GM10847 (cell line): ENCODE measurements around the gene RASA3.

Experiments used
- POLR2A ChIP-seq: IDR thresholded peaks from 2 replicates; pipeline ENCODE4 v1.6.1; 2011; ENCODE audit not compliant: insufficient read length; ENCODE audit errors: extremely low read depth

Gene RASA3

DNA sequence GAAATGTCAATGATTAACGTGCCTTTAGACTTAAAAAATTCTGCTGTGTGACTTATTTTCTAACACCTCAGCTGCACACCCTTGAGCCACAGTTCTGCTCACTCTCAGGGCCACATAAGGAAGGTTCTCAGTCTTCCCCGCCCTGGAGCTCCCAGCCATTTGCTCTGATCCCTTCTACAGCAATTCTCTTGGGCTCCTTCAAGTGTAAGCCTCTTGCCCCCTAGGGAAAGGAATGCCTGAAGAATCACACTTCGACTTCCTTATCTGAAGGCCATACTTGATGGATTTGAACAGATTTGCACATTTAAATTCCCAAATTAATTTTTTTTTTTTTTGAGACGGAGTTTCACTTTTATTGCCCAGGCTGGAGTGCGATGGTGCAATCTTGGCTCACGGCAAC is 44.2 kb downstream of the RASA3 start:
- TF ChIP-seq POLR2A: no peak

DNA sequence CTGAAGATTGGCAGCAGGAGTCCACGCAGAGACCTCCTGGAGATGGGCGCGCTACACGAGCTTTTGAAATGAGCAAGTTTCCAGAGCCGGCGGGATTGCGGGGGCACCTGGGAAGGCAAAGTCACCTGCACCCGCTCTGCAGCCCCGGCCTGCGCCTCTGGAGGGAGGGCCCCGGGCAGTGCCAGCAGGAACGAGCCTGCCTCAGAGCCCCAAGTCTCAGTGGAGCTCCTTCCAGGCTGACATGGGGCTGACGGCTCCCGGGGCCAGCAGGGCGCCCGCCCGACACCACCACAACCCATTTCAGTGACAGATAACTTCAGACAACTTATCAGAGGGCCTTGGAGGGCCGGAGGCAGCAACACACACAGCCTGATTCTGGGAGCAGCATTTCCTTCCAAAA is 45.0 kb downstream of the RASA3 start:
- TF ChIP-seq POLR2A: no peak

DNA sequence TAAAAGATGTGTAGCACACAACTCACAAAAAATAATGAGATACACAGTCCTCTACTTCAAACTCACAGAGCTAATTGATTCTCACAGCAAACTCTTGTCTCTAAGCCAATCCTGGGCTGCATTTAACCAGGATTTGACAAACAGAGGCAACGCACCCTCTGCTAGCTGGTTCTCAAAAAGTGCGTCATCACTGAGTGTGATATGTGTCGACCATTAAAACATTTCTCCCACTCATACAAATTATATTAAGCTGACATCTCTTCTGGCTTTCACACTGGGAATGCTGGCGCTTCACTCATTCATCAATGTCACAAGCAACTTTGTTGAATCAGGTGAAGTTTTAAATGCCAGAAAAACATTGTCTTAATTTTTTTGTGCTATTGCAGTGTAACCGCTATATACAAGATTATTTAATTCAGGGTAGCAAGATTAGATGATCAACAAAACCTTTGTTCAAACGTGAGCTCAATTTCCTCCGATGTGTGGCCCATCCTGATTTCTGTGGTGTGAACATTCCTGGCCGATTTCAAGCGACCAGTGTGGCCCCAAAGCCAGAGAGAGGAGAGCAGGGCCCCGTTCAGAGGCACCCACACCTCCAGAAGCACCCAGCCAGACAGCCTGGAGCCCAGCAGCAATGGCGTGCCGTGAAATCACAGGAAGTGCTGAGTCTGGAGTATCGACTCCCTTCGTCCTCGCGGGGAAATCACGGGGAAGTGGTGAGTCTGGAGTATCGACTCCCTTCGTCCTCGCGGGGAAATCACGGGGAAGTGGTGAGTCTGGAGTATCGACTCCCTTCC is 49.4 kb downstream of the RASA3 start:
- no peak for TF ChIP-seq POLR2A

DNA sequence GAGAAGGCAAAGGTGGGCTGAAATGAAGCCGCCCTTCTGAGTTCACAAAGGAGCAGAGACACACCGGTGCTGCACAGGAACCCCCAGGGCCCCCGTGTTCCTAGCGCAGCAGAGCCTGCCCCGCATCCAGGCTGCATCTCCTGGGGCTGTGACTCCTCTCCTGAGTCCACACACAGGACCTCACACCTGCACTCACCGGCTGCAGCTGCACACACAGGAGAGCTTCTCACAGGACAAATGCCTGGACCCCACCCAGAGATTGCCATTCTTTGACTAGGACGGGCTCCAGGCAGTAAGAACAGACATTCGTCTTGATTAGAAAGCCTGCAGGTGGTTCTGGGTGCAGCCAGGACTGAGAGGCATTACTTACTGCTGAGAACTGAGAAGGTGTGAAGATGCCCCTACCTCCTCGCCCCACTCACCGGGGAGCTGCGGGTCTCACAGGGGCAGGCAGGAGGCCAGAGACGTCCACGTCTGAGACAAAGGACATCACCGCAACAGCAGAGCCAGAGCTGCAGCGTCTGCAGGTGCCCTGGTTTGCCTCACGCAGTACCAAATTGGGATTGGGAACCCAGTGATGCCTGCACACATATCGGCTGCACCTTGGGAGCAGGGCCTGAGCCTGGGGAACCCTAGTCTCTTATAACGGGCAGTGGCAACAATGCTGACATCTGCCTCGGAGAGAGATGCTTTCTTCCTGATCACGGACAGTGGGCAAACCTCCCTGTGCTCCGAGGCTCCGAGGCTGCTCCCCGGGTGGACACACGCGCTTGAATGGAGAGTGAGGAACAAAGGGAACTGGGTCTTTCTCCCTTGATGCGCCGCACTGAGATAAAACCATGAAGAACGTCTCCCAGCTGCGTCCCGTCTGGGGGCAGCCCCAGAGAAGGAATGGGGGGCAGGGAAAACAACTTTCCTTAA is 50.4 kb downstream of the RASA3 start:
- TF ChIP-seq POLR2A: no peak

DNA sequence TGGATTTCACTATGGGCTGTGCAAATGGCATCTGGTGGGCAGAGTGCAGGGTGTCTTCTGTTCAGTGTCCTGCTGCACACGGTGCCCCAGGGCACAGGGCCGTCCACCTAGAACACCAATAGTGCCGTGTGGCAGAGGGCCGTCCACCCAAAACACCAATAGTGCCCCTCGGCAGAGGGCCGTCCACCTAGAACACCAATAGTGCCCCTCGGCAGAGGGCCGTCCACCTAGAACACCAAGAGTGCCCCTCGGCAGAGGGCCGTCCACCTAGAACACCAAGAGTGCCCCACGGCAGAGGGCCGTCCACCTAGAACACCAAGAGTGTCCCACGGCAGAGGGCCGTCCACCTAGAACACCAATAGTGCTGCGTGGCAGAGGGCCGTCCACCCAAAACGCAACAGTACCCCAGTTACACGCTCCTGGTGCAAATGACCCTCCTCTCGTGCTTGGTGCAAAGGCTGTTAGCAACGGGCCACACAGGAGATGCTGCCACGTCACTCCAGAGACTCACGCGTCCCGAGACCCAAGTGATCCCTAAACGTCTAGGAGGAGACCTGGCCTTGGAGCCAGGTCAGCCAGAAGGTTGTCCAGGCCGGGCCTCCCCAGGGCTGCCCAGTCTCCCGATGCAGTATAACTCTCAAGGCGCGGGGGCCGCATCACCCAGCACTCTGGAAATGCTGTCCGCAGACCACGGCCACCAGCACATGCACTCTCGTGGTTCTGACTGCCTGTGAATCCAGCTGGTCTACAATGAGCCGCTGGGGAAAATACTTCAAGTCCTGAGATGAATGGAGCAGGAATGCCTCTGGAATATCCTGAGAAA is 51.5 kb downstream of the RASA3 start:
- no peak for TF ChIP-seq POLR2A

DNA sequence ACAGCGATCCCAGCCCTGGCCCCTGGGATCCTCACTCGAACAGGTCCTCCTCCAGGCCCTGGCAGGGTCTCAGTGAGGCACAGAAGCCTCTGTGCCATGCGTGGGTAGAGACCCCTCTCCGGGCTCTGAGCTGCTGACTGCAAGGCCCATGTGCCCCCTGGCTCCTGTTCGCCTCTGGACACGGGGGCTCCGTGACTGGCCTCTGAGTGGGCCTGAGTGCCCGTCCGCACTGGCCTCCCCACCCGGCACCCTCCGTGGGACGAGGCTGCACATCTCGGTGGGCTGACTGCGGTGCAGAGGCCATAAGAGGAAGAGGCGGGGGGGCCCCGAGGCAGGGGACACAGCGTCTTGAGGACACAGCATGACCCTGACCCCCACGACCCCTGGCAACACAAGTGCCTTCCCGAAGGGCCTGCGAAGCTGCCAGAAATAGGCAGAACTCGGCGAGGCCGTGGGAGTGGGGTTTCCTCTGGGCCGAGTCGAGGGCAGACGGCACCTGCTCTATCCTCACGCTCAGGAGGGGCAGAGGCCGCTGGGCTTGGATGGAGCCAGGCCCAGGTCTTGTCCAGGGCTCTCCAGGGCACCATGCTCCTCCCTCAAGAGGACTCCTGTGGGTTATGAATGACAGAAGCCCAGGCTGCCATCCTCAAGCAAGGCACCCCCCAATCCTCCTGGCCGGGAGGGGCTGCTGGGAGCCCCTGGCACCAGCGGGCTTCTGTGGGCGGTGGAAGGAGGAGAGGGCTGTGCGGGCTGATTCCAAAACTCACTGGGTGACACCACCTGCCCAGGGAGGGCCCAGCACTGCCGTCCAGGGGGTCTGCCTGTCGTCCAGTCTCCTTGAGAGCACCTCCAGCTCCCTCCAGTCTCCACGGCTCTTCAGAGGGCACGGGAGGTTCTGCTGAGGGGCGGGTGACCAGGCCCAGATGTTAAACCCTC is 52.6 kb downstream of the RASA3 start:
- no peak for TF ChIP-seq POLR2A

DNA sequence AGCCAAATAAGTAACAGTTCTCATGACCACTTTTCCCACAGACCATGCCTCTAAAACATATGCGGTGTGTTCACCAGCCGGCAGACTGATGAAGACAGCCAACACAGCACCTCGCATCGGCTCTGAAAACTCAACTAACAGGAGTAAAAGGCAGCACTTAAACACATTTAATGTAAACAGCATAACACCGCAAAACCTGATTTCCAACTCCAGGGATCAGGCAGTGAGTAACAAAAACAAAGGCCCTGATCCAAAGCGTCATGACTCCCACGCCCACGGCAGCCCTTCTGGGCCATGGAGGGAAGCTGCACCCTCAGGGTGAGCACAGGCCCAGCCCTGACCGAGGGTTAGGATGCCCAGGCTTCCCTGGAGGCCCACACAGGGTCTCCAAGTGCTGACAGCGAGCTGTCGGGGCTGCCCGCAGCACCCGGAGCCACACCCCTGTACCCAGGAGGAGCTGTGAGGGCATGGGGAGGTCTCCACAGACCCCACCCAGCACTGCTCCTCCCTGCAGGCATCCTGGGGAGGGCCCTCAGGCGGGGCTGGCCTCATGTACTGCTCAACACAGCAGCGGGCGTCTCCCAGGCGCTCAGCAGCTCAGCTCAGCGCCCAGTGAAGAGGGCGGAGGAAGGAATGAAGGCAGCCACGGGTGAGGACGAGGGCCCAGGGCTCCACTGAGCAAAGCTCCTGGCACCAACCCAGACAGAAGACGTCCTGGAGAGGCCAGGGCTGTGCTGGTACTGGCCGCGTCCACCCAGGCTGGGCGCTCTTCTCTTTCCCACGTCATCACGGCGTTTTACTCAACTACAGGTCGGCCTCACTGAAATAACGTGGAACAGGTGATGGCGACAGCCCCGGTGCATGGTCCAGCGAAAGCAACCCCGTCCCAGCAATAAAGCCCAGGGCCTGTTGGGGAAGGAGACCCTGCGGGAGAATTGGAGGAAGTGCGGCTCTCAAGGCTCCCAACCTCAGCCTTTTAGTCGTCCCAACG is 53.7 kb downstream of the RASA3 start:
- TF ChIP-seq POLR2A: no peak

DNA sequence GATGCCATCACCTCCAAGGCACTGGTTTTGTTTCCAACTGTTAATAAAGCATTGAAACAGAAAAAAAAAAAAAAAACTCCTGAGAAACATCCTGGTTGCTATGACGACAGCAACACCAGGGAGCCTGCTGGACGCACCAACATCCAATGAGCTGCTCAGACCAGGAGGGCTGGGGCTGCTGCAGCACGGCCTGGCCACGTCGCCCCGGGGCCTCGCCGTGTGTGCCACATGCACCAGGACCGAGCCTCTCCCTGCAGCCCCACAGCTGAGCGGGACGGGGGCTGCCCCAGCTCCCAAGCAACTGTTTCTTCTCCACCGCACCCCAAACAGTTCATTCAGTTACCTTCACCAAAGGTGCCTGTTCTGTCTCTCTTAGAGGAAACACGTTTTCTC is 54.5 kb downstream of the RASA3 start:
- TF ChIP-seq POLR2A: no peak

DNA sequence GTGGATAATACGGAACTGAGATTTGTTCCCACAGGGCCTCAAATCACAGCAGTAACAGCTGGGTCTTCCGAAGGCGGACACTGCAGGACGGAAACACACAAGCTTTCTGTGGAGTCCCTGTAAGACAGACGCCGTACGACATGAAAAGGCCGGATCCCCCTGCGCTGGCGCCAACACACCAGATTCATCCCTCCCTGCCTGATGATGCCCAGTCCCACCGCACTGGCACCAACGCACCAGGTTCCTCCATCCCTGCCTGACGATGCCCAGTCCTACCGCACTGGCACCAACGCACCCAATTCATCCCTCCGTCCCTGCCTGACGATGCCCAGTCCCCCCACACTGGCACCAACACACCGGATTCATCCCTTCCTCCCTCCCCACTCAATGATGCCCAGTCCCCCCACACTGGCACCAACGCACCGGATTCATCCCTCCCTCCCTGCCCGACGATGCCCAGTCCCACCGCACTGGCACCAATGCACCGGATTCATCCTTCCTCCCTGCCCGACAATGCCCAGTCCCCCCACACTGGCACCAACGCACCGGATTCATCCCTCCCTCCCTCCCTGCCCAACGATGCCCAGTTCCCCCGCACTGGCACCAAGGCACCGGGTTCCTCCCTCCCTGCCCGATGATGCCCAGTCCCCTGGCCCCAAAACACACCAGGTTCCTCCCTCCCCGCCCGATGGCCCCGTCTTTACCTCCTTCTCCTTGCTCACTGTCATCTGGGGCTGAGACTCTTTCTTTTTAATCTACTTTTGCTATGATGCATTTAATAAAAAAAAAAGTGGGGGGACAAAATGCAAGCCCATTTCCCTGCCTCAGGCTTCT is 55.1 kb downstream of the RASA3 start:
- TF ChIP-seq POLR2A: no peak

DNA sequence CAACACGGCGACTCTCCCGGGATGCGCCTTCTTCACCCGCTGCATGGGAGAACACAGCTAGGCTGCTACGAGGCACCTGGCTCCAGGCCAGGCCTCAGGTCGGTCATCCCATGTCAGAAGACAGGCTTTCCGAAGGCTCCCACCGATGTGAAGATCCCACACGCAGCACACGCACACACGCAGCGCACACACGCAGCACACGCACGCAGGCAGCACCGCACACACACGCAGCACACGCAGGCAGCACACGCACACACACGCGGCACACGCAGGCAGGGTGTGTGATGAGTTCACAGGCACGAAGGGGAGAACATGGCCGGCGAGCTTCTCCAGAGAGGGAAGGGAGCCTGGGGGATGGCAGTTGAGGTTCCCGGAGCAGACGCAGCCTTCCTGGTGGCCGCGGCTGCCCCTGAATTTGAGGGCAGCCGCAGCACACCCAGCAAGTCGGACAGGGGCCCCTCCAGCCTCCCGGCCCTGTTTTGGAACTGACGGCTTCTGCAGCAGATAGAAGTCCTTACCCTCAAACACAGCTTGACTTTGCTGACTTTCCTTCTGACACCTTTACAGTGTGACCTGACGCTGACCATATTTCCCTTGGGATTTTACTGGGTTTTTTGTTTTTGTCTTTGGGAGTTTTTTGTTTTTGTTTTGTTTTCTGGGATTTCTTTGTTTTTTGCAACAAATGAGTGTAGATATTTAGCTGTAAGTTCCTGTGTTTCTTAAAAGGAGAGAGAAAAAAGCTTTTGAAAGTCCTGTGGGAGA is 55.9 kb downstream of the RASA3 start:
- no peak for TF ChIP-seq POLR2A

DNA sequence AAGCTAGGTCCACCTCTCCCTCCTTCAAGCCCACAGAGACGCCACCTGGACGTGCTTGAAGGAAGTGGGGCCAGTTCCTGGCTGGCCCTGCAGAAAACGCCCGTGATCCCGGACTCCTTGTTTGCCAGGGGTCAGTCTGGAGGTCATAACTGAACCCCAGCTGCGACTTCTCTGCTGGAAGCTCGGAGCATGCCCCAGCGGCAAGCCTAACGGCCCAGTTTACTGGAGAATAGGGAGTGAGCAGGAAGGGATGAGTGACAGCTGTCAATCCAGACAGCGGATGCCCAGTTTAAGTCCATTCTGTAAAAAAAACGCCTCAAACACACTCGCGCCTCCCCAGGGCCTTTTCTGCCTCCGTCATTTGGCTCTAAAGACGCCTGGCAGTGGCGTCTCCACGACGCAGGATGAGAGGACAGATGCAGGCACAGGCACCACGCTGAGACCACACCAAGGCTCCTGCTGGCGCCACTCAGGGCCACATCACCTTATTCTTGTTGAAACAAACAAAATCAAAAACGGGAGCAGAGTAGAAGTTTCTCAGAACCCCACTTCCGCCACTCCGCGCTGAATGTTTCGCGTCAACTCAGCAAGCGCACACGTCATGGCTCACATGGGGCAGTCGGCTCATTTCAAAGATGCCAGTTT is 57.6 kb downstream of the RASA3 start:
- TF ChIP-seq POLR2A: no peak
